ENCODE data around the gene MMD2. TPM values are rescaled to one million over a fixed set of nuclear protein-coding genes. Genes with fewer than 3 reads are reported as not detected.

The MMD2 gene
- total and polyA plus RNA-seq, 2 donors (not counting 1 experiment from before 2014, with no cell fraction given), result not detected

DNA sequence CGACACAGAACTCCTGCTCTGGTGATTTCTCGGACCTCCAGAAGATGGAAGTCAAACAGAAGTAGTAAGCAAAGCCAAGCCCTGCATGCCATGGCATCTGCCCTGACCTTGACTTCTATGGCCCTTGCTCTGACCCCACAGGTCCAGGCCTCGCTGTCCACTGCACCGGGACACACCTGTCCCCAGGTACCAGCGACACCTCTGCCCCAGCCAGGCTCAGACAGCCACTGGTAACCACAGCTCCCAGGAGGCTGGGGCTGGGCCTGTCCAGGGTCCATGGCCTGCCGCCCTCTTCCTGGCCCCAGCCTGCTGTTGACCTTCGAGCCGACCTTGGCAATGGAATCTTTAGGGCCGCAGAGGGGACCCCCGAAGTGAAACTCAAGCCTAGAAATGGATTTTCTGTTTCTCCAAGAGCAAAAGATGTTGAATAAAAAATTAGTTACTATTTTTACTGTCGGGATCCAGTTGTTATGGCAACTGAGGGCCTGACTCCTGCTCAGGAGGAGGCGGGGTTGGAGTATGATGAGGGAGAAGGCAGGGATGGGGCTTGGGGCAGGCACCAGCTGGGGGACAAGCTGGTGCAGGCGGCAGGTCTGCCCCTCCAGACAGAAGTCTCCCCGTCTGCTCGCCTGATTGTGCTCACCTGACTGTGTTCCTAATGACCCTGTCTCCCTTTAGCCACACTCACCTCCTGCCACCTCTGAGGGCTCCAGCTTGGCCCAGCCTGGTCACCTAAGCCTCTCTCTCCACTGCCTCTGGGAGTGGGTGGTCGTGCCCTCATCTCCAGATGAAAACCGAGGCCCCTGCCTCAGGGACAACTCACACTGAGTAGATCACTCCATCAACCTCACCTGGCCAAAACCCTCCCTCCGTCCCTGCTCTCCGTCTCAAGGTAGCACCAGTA is 4.1 kb upstream of the MMD2 start:
- no peaks in the 10 kb centered on the region for H4K20me1 ChIP-seq (ENCODE audit: control insufficient read depth, insufficient read depth, low read length, poor library complexity, severe bottlenecking)
- Mint-ChIP-seq H3K9me3 (ENCODE audit: insufficient read depth) (no peaks in the 10 kb centered on the region), H3K4me1 (peaks cover 4% of the 10 kb centered on the region), H3K27me3 (peaks cover 31% of the 10 kb centered on the region), H3K27ac (no peak overlapping the region), H3K4me3 (no peak overlapping the region)
- ChIA-PET CTCF (no interaction called here), POLR2A (interaction anchor here (0.6 kb wide), 1 partner anchor 401 kb away, joined by 4 read pairs; no protein-coding TSS in a partner anchor)
- H3K79me2 ChIP-seq (ENCODE audit: control insufficient read depth, insufficient read depth, low read length), result no peaks in the 10 kb centered on the region
- no peak for ATAC-seq (ENCODE audit: low read depth)
- no peak overlapping the region for H3K27ac ChIP-seq (ENCODE audit: low read length in 2 of 2)
- intact Hi-C loops (cut with micrococcal nuclease), result no loop called here
- H3K4me2 ChIP-seq (replicated peaks; ENCODE audit: low read depth, low read length, poor library complexity, severe bottlenecking), result no peak overlapping the region
- no peaks in the 10 kb centered on the region for H3K4me1 ChIP-seq (ENCODE audit: control insufficient read depth in 2 of 2, insufficient read depth in 2 of 2, low read length in 2 of 2)
- H3K4me3 ChIP-seq (ENCODE audit: control extremely low read depth in 1 of 5, extremely low read depth in 1 of 5, insufficient read depth in 1 of 5, low read depth in 2 of 5, low read length in 4 of 5), result no peak overlapping the region
- no peak for DNase-seq
- H3K36me3 ChIP-seq (replicated peaks in 1 of 2; ENCODE audit: control extremely low read depth in 1 of 2, control insufficient read depth in 1 of 2, extremely low read depth in 1 of 2, insufficient read depth in 2 of 2, low read length in 1 of 2), result no peaks in the 10 kb centered on the region
- no peak overlapping the region for H2AFZ ChIP-seq (ENCODE audit: insufficient read depth, low read depth, low read length, poor library complexity, severe bottlenecking)
- TF ChIP-seq EZH2 (IDR thresholded peaks at IDR 0.05; ENCODE audit: borderline replicate concordance, insufficient read depth, low read depth, low read length, poor library complexity, severe bottlenecking), result no peak
- TF ChIP-seq, protein P1, sequence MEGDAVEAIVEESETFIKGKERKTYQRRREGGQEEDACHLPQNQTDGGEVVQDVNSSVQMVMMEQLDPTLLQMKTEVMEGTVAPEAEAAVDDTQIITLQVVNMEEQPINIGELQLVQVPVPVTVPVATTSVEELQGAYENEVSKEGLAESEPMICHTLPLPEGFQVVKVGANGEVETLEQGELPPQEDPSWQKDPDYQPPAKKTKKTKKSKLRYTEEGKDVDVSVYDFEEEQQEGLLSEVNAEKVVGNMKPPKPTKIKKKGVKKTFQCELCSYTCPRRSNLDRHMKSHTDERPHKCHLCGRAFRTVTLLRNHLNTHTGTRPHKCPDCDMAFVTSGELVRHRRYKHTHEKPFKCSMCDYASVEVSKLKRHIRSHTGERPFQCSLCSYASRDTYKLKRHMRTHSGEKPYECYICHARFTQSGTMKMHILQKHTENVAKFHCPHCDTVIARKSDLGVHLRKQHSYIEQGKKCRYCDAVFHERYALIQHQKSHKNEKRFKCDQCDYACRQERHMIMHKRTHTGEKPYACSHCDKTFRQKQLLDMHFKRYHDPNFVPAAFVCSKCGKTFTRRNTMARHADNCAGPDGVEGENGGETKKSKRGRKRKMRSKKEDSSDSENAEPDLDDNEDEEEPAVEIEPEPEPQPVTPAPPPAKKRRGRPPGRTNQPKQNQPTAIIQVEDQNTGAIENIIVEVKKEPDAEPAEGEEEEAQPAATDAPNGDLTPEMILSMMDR (IDR thresholded peaks at IDR 0.05), result no peak
- H3K9ac ChIP-seq (ENCODE audit: low read length), result no peak overlapping the region
- 94% methylated on average over 14 of the region's 19 CpGs for WGBS (ENCODE audit: insufficient coverage)
- H3K9me3 ChIP-seq (ENCODE audit: control extremely low read depth in 1 of 3, control insufficient read depth in 2 of 3, insufficient read depth in 1 of 3, low read length in 2 of 3), result no peaks in the 10 kb centered on the region
- peaks cover 0 to 11% (median 4%) of the 10 kb centered on the region in 4 experiments for H3K27me3 ChIP-seq (replicated peaks in 1 of 4; ENCODE audit: control extremely low read depth in 1 of 4, control insufficient read depth in 3 of 4, insufficient read depth in 4 of 4, low read length in 3 of 4)

DNA sequence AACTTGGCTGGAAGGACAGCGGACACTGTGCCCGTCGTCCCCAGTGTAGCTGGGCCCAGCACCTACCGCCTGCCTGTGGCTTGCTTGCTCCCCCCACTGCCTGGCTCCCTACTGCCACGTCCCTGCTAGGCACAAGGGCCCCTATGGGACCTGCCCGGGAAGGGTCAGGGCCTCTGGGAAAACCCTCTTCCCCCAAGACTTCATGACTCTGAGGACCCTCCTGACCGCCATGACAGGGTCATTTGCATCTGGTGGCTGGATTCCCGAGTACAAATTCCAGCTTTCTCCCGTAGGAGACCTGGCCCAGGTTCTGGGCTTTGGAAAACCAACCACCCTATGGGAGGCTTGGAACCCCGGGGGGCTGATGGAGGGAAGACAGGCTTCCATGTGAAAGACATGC is 1.4 kb upstream of the MMD2 start:
- H3K4me2 ChIP-seq (replicated peaks; ENCODE audit: low read depth, low read length, poor library complexity, severe bottlenecking), result no peak overlapping the region
- DNase-seq (no peak), ATAC-seq (ENCODE audit: low read depth) (no peak)
- WGBS (ENCODE audit: insufficient coverage), result 70% methylated on average over 10 of the region's 10 CpGs
- H3K27ac ChIP-seq (ENCODE audit: low read length in 2 of 2), result no peak overlapping the region
- Mint-ChIP-seq H3K27me3 (peaks cover 38% of the 10 kb centered on the region), H3K9me3 (ENCODE audit: insufficient read depth) (no peaks in the 10 kb centered on the region), H3K27ac (no peak overlapping the region), H3K4me1 (peaks cover 5% of the 10 kb centered on the region), H3K4me3 (no peak overlapping the region)
- no peak for TF ChIP-seq EZH2 (IDR thresholded peaks at IDR 0.05; ENCODE audit: borderline replicate concordance, insufficient read depth, low read depth, low read length, poor library complexity, severe bottlenecking)
- TF ChIP-seq, protein P1 (IDR thresholded peaks at IDR 0.05), result no peak
- ChIA-PET CTCF (no interaction called here), POLR2A (no interaction called here)
- peaks cover 0 to 20% (median 4%) of the 10 kb centered on the region in 4 experiments for H3K27me3 ChIP-seq (replicated peaks in 1 of 4; ENCODE audit: control extremely low read depth in 1 of 4, control insufficient read depth in 3 of 4, insufficient read depth in 4 of 4, low read length in 3 of 4)
- intact Hi-C loops (cut with micrococcal nuclease), result no loop called here
- no peaks in the 10 kb centered on the region for H3K9me3 ChIP-seq (ENCODE audit: control extremely low read depth in 1 of 3, control insufficient read depth in 2 of 3, insufficient read depth in 1 of 3, low read length in 2 of 3)
- H3K79me2 ChIP-seq (ENCODE audit: control insufficient read depth, insufficient read depth, low read length), result no peaks in the 10 kb centered on the region
- H3K36me3 ChIP-seq (replicated peaks in 1 of 2; ENCODE audit: control extremely low read depth in 1 of 2, control insufficient read depth in 1 of 2, extremely low read depth in 1 of 2, insufficient read depth in 2 of 2, low read length in 1 of 2), result no peaks in the 10 kb centered on the region
- H4K20me1 ChIP-seq (ENCODE audit: control insufficient read depth, insufficient read depth, low read length, poor library complexity, severe bottlenecking), result no peaks in the 10 kb centered on the region
- H3K4me3 ChIP-seq (ENCODE audit: control extremely low read depth in 1 of 5, extremely low read depth in 1 of 5, insufficient read depth in 1 of 5, low read depth in 2 of 5, low read length in 4 of 5), result no peak overlapping the region
- H3K9ac ChIP-seq (ENCODE audit: low read length), result no peak overlapping the region
- H3K4me1 ChIP-seq (ENCODE audit: control insufficient read depth in 2 of 2, insufficient read depth in 2 of 2, low read length in 2 of 2), result no peaks in the 10 kb centered on the region
- H2AFZ ChIP-seq (ENCODE audit: insufficient read depth, low read depth, low read length, poor library complexity, severe bottlenecking), result no peak overlapping the region

Data from B cell (primary cell).